Measurements from ENCODE around the gene KNTC1.
"Not testable (repeated sequence)": the region's sequence is repeated elsewhere in the genome, so short reads cannot be mapped to it uniquely, and the experiment has no call there.

The KNTC1 gene

GRCh38 chr12:122651520-122652224 lies 124.6 kb downstream of the KNTC1 start:
- no peak for ATAC-seq
- no peak for TF ChIP-seq CSDC2 (CRISPR knock-in tag; IDR thresholded peaks at IDR 0.05)
- no peak for TF ChIP-seq POU6F1 (CRISPR knock-in tag; IDR thresholded peaks at IDR 0.05; ENCODE audit: borderline replicate concordance, low read depth)
- no peak for TF ChIP-seq ZFP3 (CRISPR knock-in tag; IDR thresholded peaks at IDR 0.05)
- TF ChIP-seq ESRRG (CRISPR knock-in tag; IDR thresholded peaks at IDR 0.05), result no peak
- no peak for TF ChIP-seq RARB (CRISPR knock-in tag; IDR thresholded peaks at IDR 0.05)
- no peak for TF ChIP-seq SNAI2 (CRISPR knock-in tag; IDR thresholded peaks at IDR 0.05)
- no peak for TF ChIP-seq TSHZ2 (CRISPR knock-in tag; IDR thresholded peaks at IDR 0.05)
- no peak for TF ChIP-seq BACH2 (CRISPR knock-in tag; IDR thresholded peaks at IDR 0.05; ENCODE audit: borderline replicate concordance)
- TF ChIP-seq CSRNP3 (CRISPR knock-in tag; IDR thresholded peaks at IDR 0.05), result no peak
- no peak for TF ChIP-seq ISL1 (CRISPR knock-in tag; IDR thresholded peaks at IDR 0.05)
- no peak for TF ChIP-seq ARNTL (CRISPR knock-in tag; IDR thresholded peaks at IDR 0.05; ENCODE audit: borderline replicate concordance, low read depth)
- TF ChIP-seq PPARA (CRISPR knock-in tag; IDR thresholded peaks at IDR 0.05; ENCODE audit: borderline replicate concordance), result no peak
- TF ChIP-seq ZNF8 (CRISPR knock-in tag; IDR thresholded peaks at IDR 0.05), result no peak
- TF ChIP-seq ZFP30 (CRISPR knock-in tag; IDR thresholded peaks at IDR 0.05), result no peak
- no peak for TF ChIP-seq TOX (CRISPR knock-in tag; IDR thresholded peaks at IDR 0.05; ENCODE audit: borderline replicate concordance)
- TF ChIP-seq ZNF565 (CRISPR knock-in tag; conservative IDR thresholded peaks at IDR 0.05; ENCODE audit: low read depth), result no peak
- TF ChIP-seq TCF4 (CRISPR knock-in tag; IDR thresholded peaks at IDR 0.05; ENCODE audit: borderline replicate concordance), result no peak
- TF ChIP-seq ZNF70 (CRISPR knock-in tag; IDR thresholded peaks at IDR 0.05), result no peak
- no peak for TF ChIP-seq GLIS3 (CRISPR knock-in tag; IDR thresholded peaks at IDR 0.05)
- TF ChIP-seq PATZ1 (CRISPR knock-in tag; IDR thresholded peaks at IDR 0.05; ENCODE audit: borderline replicate concordance), result no peak

GRCh38 chr12:122653291-122653690 lies 126.2 kb downstream of the KNTC1 start:
- ATAC-seq, result not testable (repeated sequence)

GRCh38 chr12:122656298-122656697 lies 129.2 kb downstream of the KNTC1 start:
- TF ChIP-seq ZNF70 (CRISPR knock-in tag; IDR thresholded peaks at IDR 0.05), result no peak
- no peak for TF ChIP-seq ESRRG (CRISPR knock-in tag; IDR thresholded peaks at IDR 0.05)
- no peak for TF ChIP-seq PATZ1 (CRISPR knock-in tag; IDR thresholded peaks at IDR 0.05; ENCODE audit: borderline replicate concordance)
- no peak for TF ChIP-seq ZC3H10 (CRISPR knock-in tag; IDR thresholded peaks at IDR 0.05)
- no peak for ATAC-seq

All from SK-N-SH treated with all-trans-retinoic acid at 6 μM for 48 hours (cell line).